Right renal cortex interstitium (tissue), 3 donors: ENCODE data around the gene DAPK3. TPM values are rescaled to one million over a fixed set of nuclear protein-coding genes. Genes with fewer than 3 reads are reported as not detected.
"Not testable (repeated sequence)": the region's sequence is repeated elsewhere in the genome, so short reads cannot be mapped to it uniquely, and the experiment has no call there.

Source experiments
- DNase-seq, 3 donors: peaks; one replicate each; pipeline ENCODE4 v3.0.0-alpha.2; 2013; ENCODE audit warnings: low read depth in 3 of 3, low spot score in 2 of 3
- polyA plus RNA-seq, 3 donors: library from polyadenylated mRNA; unstranded; fragments of 120-200 nt; gene quantifications; one replicate each; pipeline ENCODE4 v1.2.1, GENCODE V29; 2013; ENCODE audit not compliant: insufficient read length in 3 of 3

Gene DAPK3
- polyA plus RNA-seq, 3 donors = 30.9 to 37.3 (median 30.9) TPM

GRCh38 chr19:4007021-4007835 is 36.3 kb upstream of the DAPK3 start, which contains the start of gene PIAS4:
TSS of gene PIAS4 (plus strand) at chr19:4007736. CDS start at chr19:4007761, 25 bp downstream.
- peak; percentile 82 to 94 (median 88) for DNase-seq

- DNase-seq = not testable (repeated sequence)
Observed at GRCh38 chr19:4005436-4005835, 34.5 kb upstream of the DAPK3 start.

DNA sequence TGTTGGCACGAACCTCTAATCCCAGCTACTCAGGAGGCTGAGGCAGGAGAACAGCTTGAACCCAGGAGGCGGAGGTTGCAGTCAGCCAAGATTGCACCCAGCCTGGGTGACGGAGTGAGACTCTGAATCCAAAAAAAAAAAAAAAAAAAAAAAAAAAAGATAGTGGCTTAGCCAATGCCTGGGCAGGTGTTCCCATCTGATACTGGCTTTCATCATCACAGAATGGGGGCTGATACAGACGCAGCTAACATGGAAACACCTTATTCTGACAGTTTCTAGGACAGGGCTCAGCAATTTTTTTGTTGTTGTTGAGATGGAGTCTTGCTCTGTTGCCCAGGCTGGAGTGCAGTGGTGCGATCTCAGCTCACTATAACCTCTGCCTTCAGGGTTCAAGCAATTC is 29.9 kb upstream of the DAPK3 start:
- not testable (repeated sequence) for DNase-seq

DNA sequence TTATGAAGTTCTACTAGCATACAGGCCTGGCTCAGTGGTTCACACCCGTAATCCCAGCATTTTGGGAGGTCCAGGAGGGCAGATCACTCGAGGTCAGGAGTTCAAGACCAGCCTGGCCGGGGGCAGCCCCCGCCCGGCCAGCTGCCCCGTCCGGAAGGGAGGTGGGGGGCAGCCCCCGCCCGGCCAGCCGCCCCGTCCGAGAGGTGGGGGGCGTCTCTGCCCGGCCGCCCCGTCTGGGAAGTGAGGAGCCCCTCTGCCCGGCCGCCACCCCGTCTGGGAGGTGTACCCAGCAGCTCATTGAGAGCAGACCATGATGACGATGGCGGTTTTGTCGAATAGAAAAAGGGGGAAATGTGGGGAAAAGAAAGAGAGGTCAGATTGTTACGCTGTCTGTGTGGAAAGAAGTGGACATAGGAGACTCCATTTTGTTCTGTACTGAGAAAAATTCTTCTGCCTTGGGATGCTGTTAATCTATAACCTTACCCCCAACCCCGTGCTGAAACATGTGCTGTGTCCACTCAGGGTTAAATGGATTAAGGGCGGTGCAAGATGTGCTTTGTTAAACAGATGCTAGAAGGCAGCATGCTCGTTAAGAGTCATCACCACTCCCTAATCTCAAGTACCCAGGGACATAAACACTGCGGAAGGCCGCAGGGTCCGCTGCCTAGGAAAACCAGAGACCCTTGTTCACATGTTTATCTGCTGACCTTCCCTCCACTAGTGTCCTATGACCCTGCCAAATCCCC is 27.9 kb upstream of the DAPK3 start:
- DNase-seq = not testable (repeated sequence)

- DNase-seq = no peak
Observed at GRCh38 chr19:3995607-3996006, 24.7 kb upstream of the DAPK3 start.

DNA sequence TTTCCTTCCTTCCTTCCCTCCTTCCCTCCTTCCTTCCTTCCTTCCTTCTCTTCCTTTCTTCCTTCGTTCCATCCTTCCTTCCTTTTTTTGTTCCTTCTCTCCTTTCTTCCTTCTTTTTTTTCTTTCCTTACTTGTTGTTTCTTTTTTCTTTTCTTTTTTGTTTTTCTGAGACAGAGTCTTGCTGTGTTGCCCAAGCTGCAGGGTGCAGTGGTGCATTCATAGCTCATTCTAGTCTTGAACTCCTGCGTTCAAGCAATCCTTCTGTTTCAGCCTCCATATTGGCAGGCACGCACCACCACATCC is 19.9 kb upstream of the DAPK3 start:
- no peak for DNase-seq

DNA sequence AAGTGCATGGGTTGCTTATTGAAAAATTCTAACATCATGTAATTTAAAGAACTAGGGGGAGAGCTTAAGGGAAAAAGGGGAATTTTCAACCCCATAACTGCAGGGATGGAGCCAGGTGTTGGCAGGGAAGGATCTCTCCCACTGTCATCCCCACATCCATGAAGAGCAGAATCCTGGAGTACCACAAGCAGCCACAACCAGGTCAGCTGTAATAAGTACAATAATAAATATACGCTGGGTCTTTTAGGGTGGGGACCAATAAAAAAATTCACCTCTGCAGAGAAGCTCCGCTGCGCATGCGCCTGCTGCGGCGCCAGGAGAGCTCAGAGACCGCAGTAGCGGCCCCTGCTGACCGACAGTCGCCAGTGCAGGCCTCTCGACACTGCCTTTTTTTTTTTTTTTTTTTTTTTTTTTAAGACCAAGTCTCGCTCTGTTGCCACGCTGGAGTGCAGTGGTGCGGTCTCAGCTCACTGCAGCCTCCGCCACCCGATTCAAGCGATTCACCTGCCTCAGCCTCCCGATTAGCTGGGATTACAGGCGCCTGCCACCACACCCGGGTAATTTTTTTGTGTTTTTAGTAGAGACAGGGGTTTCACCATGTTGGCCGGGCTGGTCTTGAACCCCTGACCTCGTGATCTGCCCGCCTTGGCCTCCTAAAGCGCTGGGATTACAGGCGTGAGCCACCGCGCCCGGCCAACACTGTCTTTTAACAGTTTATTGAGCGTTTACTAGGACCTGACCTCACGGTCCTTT is 16.9 kb upstream of the DAPK3 start:
- DNase-seq = no peak

DNA sequence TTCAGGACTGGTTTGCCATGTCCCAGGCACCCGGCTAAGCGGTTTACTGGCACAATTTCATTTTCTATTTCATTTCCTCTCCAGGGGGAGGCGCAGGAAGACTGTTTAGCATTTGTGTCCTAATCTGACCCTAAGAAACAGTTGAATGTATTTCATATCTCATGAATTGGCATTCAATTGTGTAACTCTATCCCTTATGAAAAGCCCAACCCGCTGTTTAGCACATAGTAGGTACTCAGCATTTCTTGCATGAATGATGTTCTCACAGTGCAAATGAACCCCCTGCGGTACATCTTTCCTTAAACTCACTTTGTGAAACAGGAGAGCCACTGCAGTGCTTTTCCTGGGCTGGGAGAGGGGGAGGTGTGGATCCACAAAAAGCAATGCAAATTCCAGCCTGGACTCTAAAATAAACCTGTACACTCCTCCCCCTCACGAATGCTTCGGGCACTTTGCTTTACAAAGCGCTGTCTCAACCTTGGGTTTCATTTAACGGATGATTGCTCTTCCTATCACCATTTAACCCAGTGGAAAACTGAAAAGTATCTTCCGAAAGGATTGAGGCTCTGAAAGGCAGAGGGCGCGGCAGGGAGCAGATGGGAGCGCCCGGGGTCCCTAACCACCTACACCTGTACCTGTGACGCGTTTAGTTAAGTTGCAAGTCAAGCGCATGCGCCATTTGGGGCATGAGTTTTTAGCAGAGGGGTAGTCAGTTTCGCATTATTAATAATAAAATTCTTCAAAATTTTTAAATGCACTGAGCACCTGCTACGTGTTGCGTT is 15.6 kb upstream of the DAPK3 start:
- no peak for DNase-seq

- no peak for DNase-seq
Observed at GRCh38 chr19:3985643-3986259, 14.9 kb upstream of the DAPK3 start.

GRCh38 chr19:3984908-3985642 is 14.2 kb upstream of the DAPK3 start, which contains the start of gene EEF2:
TSS of gene EEF2 (minus strand) at chr19:3985463. CDS start at chr19:3985380, 83 bp downstream.
- peak; percentile 87 to 90 (median 87) for DNase-seq

DNA sequence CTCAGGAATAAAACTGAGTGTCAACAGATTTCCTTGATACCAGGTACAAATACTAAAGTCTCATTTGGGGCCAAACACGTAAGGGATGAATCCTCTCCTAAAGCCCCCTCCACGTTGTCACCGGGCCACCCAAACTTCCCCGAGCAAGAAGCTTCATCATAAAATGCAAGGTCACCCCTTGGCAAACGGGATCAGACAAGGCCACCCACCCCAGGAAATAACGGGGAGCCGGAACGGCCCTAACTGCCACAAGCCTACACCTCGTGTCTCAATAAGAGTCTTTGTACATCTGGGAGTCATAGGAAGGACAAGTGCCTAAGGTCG is 13.6 kb upstream of the DAPK3 start:
- no peak for DNase-seq

GRCh38 chr19:3983936-3984583 is 13.2 kb upstream of the DAPK3 start:
- no peak for DNase-seq

DNA sequence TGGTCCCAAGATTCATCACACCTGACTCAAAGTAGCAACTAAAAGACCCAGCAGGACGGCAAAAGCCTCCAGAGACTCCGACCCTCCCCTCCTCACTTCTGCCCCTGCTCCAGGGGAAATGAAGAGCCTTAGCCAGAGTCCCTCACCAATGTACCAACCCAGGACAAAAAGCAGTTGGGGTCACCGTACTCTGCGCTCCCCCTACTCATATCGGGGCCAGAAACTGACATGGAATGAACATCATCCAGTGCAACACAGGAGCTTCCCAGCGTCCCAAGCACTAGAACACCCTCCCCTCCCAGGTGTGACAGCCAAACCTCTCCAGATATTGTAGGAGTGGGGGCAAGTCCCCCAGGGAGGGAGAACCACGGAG is 12.6 kb upstream of the DAPK3 start:
- DNase-seq = no peak

DNA sequence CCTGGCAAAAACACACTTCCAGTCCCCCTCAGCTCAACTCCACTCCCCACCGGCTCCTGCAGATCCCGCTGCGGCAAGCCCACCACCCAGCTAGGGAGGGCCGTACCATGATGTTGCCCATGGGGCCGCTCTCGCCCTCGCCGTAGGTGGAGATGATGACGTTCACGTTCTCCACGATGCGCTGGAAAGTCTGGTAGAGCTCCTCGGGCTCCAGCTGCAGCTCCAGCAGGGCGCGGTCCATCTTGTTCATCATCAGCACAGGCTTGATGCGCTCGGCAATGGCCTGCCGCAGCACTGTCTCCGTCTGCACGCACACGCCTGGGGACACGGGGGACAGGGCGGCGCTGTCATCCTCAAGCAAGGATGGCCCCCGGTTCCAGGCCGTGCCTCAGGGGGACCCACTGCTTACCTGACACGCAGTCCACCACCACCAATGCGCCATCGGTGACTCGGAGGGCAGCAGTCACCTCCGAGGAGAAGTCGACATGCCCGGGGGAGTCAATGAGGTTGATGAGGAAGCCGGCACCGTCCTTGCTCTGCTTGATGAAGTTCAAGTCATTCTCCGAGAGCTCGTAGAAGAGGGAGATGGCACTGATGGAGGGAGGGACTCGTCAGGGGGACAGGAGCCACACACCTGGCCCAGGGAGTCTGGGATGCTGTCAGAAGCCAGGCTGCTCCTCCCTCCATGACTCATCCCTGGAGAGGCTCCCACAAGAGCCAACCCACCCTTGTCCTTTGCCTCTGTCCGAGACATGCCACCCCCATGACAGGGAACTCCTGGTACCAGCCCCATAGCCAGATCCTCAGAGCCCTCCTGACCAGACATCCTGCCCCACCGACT is 12.0 kb upstream of the DAPK3 start:
- no peak for DNase-seq

DNA sequence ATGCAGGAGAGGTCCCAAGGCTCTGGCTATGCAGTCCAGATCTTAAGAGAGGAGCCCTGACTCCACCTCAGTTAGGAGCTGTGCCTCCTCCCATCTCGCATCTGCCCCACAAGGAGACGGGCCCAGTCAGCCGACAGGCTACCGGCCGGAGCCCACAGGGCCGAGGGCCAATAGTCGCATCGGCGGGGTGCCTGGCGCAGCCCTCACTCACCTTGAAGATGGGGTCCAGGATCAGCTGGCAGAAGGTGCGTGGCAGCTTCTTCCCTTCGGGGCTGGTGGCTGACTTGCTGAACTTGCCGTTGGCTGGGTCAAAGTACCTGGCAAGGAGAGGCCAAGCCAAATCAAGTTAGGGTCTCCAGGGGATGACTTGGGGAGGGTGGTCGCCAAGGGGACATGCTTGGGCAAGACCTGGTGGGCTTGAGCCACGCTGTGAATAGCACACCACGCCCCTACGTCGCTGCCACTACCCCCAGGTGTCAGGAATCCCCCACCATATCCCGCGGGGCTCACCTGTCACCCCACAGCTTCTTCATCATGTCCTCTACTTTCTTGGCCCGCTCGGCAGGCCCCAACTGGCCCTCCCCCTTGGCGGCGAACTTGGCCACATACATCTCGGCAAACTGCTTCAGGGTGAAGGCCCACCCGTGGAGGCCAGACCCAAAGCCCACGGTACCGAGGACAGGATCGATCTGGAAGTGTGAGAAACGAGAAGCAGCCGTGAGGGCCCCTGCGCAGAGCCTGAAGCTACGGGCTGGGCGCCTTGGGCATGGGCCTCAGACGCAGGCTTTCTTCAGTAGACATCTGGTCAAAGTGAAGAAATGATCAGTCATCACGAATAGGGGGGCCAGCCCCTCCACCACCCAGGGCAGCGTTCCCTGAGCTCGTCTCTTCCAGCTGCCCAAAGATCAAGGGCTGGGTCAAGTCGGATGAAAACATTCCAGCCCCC is 11.1 kb upstream of the DAPK3 start:
- DNase-seq = no peak

- no peak for DNase-seq
Observed at GRCh38 chr19:3981373-3981735, 10.5 kb upstream of the DAPK3 start.
